ENCODE data around the gene KCNK1. TPM values are rescaled to one million over a fixed set of nuclear protein-coding genes. Genes with fewer than 3 reads are reported as not detected.

The KCNK1 gene
- total RNA-seq, 4 donors from 2014 or later = 1.2 to 25.7 (median 21.7) TPM

DNA sequence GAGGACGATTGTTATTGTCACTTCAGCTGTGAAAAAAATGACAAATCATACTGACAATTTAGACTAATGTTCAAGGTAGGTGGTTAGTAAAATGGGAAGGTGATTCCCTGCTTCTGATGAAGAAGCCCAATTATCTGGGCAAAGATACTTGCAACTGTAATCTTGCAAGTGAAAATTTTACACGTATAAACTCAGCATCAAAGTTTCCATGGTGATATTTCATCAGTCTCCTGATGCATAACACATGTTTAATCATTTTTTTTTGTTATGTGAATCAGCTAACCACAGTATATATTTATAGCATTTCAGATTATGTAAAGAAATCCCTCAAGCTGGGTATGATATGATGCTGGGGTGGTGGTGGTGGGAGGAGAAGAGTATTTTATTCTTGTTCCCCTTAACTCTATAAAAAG, 16.4 kb upstream of the KCNK1 start:
- in situ Hi-C loops (cut with MboI; ENCODE audit: low pct_ligation_motif_present in 1 of 4, low pct_unique_long_range_greater_than_20kb in 1 of 4, low sequenced_read_pairs in 3 of 4) = no loop called here
- TF ChIP-seq EP300 (IDR thresholded peaks at IDR 0.05; ENCODE audit: low read depth) = no peak
- TF ChIP-seq POLR2A (IDR thresholded peaks at IDR 0.05) = no peak
- TF ChIP-seq POLR2AphosphoS5 (IDR thresholded peaks at IDR 0.05) = no peak
- TF ChIP-seq, protein P1, sequence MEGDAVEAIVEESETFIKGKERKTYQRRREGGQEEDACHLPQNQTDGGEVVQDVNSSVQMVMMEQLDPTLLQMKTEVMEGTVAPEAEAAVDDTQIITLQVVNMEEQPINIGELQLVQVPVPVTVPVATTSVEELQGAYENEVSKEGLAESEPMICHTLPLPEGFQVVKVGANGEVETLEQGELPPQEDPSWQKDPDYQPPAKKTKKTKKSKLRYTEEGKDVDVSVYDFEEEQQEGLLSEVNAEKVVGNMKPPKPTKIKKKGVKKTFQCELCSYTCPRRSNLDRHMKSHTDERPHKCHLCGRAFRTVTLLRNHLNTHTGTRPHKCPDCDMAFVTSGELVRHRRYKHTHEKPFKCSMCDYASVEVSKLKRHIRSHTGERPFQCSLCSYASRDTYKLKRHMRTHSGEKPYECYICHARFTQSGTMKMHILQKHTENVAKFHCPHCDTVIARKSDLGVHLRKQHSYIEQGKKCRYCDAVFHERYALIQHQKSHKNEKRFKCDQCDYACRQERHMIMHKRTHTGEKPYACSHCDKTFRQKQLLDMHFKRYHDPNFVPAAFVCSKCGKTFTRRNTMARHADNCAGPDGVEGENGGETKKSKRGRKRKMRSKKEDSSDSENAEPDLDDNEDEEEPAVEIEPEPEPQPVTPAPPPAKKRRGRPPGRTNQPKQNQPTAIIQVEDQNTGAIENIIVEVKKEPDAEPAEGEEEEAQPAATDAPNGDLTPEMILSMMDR (IDR thresholded peaks at IDR 0.05) = no peak

DNA sequence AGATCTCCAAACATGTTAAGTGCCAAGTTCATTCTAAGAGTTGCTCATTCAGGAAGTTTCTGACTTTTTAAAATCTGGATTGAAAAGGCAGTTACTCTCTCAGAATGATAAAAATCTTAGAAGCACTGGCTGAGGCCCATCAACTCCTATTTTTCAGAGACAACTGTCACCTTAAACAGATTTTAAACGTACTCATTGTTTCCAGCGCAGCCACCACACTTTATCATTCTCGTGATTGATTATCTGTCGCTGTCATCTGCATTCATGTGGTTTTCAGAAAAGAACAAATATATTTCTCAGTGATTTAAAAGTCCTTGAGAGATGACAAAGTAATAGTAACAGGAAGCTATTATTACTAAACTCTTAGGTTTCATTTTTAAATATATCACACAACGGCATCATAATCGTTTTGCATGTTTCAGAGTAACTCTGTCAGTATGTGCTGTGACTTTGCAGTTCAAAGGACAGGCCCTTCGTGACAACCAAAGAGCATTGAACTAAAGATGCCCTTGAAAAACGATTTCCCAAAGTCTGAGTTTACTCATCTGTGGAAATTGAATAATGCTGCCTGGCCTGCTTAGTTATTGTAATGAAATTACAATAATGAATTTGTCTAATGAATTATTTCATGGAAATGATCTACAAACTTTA, 14.9 kb upstream of the KCNK1 start:
- H3K27me3 ChIP-seq = no peaks in the 10 kb centered on the region
- H3K27ac ChIP-seq = no peak overlapping the region
- WGBS, 2 donors (ENCODE audit: low coverage in 1 of 2) = 56 to 58% methylated on average over 8 of the region's 8 CpGs
- no peaks in the 10 kb centered on the region for H3K36me3 ChIP-seq
- H3K9me3 ChIP-seq = peaks cover 0 to under 1% of the 10 kb centered on the region in 2 donors
- no peak overlapping the region for H3K4me3 ChIP-seq
- in situ Hi-C loops (cut with MboI; ENCODE audit: low pct_ligation_motif_present in 1 of 4, low pct_unique_long_range_greater_than_20kb in 1 of 4, low sequenced_read_pairs in 3 of 4) = no loop called here
- H3K4me1 ChIP-seq = no peaks in the 10 kb centered on the region
- intact Hi-C loops (cut with DNase I; ENCODE audit: low total_unique reads) = no loop called here
- no peak for DNase-seq
- TF ChIP-seq POLR2A (IDR thresholded peaks at IDR 0.05) (no peak), EP300 (IDR thresholded peaks at IDR 0.05; ENCODE audit: low read depth) (no peak)

More for the DNA sequence above, 16.4 kb upstream of the KCNK1 start:
- no peaks in the 10 kb centered on the region for H3K36me3 ChIP-seq
- intact Hi-C loops (cut with DNase I; ENCODE audit: low total_unique reads) = no loop called here
- H3K4me1 ChIP-seq = no peaks in the 10 kb centered on the region
- H3K27ac ChIP-seq = no peak overlapping the region
- no peaks in the 10 kb centered on the region for H3K27me3 ChIP-seq
- no peaks in the 10 kb centered on the region for H3K9me3 ChIP-seq
- WGBS, 2 donors (ENCODE audit: low coverage in 1 of 2) = 32 to 48% methylated on average over 2 of the region's 2 CpGs
- H3K4me3 ChIP-seq = no peak overlapping the region
- no peak for DNase-seq

DNA sequence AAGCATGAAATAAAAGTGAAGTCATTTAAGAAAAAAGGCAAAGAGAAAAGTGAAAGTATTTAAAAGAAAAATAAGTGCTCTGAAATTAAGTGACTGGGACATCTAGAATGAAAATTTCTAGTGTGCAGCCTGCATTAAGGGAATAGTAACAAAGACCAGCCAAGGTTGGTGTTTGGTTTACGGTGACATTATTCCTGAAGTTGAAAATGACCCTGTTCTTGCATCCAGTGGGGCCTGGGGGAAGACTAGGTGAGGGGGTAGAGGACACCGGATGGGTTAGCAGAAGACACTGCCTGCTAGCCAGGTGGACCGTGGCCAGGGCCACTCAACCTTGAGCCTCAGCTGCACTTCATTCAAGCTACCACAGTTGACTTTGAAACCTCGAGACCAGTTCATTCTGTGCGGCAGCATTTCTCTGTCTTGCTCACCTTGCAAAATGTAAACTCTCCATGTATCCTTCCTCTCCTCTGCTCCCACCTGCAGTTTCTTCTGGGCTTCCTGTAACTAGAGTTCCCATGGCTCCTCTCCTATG, 14.3 kb upstream of the KCNK1 start:
- no peak for DNase-seq
- no peak overlapping the region for H3K27ac ChIP-seq
- H3K4me3 ChIP-seq = no peak overlapping the region
- 59 to 100% methylated on average over 1 to 5 of the region's 5 CpGs for WGBS, 2 donors (ENCODE audit: low coverage in 1 of 2)
- in situ Hi-C loops (cut with MboI; ENCODE audit: low pct_ligation_motif_present in 1 of 4, low pct_unique_long_range_greater_than_20kb in 1 of 4, low sequenced_read_pairs in 3 of 4) = no loop called here
- H3K9me3 ChIP-seq = peaks cover 0 to 4% of the 10 kb centered on the region in 2 donors
- intact Hi-C loops (cut with DNase I; ENCODE audit: low total_unique reads) = no loop called here
- H3K36me3 ChIP-seq = no peaks in the 10 kb centered on the region
- H3K27me3 ChIP-seq = no peaks in the 10 kb centered on the region
- TF ChIP-seq, protein P1 (IDR thresholded peaks at IDR 0.05) = no peak
- H3K4me1 ChIP-seq = no peaks in the 10 kb centered on the region

DNA sequence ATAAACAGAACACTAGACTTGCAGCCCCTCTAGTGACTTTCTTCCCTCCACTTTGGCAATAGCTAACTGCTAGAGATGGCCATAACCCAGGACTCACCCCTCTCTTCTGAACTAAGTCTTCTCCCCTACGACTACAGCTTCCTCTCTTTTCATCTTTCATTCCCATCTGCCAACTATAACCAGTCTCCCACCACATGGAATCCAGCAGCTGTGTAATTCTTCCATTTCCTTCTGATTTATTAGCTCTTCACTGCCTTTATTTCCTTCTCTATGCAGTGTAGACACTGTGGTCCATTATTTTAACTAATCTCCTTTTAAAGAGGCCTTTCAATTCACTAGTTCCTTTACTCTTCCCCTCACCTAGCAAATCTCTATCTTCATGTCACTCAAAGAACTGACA, 13.4 kb upstream of the KCNK1 start:
- no peaks in the 10 kb centered on the region for H3K4me1 ChIP-seq

More for the DNA sequence above, 13.4 kb upstream of the KCNK1 start:
- Histone ChIP-seq H3K9me3 (peaks cover 0 to 4% of the 10 kb centered on the region in 2 donors), H3K4me3 (no peak overlapping the region), H3K36me3 (no peaks in the 10 kb centered on the region), H3K27ac (no peak overlapping the region), H3K27me3 (no peaks in the 10 kb centered on the region)
- TF ChIP-seq POLR2AphosphoS5 (IDR thresholded peaks at IDR 0.05) (no peak), POLR2A (IDR thresholded peaks at IDR 0.05) (no peak), EP300 (IDR thresholded peaks at IDR 0.05; ENCODE audit: low read depth) (no peak)
- TF ChIP-seq, protein P1 (IDR thresholded peaks at IDR 0.05) = no peak
- in situ Hi-C loops (cut with MboI; ENCODE audit: low pct_ligation_motif_present in 1 of 4, low pct_unique_long_range_greater_than_20kb in 1 of 4, low sequenced_read_pairs in 3 of 4) = no loop called here
- DNase-seq = no peak
- WGBS, 2 donors (ENCODE audit: low coverage in 1 of 2) = 65 to 75% methylated on average over 1 of the region's 1 CpG
- intact Hi-C loops (cut with DNase I; ENCODE audit: low total_unique reads) = no loop called here
